GM12801 (cell line): ENCODE results near the gene TUSC2.

Experiments
- CTCF ChIP-seq: IDR thresholded peaks from one replicate; pipeline ENCODE4 v1.5.1; 2011; ENCODE audit warnings: control low read depth; ENCODE audit not compliant: insufficient read length; ENCODE audit errors: extremely low read depth

Gene TUSC2

GRCh38 chr3:50327943-50328691, at the start of gene TUSC2:
TUSC2 (minus strand) TSS chr3:50328223; CDS start chr3:50328099, 124 bp downstream.
- no peak for TF ChIP-seq CTCF

- no peak for TF ChIP-seq CTCF
Observed at GRCh38 chr3:50375258-50375931, 47.4 kb upstream of the TUSC2 start.

- TF ChIP-seq CTCF, result no peak
Observed at GRCh38 chr3:50374363-50375257, 46.6 kb upstream of the TUSC2 start.

- TF ChIP-seq CTCF, result no peak
Observed at GRCh38 chr3:50373146-50374051, 45.4 kb upstream of the TUSC2 start.

GRCh38 chr3:50372349-50372748, 44.3 kb upstream of the TUSC2 start:
- no peak for TF ChIP-seq CTCF

GRCh38 chr3:50371133-50371685, 43.2 kb upstream of the TUSC2 start:
- no peak for TF ChIP-seq CTCF
